ENCODE results near the gene TAS2R41.

- TF ChIP-seq CTCF (IDR thresholded peaks at IDR 0.05) = no peak
- no peak for TF ChIP-seq POLR2A (IDR thresholded peaks at IDR 0.05)
- no peak for TF ChIP-seq EP300 (IDR thresholded peaks at IDR 0.05)
- TF ChIP-seq POLR2AphosphoS5 (IDR thresholded peaks at IDR 0.05) = no peak
These were observed 41.3 kb downstream of the TAS2R41 start for GRCh38 chr7:143518941-143519340.
